SK-N-DZ (cell line): ENCODE measurements around the gene TMEM11.

Experiments
- DNase-seq: peaks from one replicate; pipeline ENCODE4 v3.0.0-alpha.2; 2015; ENCODE audit warnings: low spot score
- small RNA-seq, 2 experiments: library from RNA; depleted of rRNA; stranded (forward); fragments of <200 nt; gene quantifications; one replicate each; pipeline ENCODE3, GENCODE V24; 2014

Gene TMEM11

DNA sequence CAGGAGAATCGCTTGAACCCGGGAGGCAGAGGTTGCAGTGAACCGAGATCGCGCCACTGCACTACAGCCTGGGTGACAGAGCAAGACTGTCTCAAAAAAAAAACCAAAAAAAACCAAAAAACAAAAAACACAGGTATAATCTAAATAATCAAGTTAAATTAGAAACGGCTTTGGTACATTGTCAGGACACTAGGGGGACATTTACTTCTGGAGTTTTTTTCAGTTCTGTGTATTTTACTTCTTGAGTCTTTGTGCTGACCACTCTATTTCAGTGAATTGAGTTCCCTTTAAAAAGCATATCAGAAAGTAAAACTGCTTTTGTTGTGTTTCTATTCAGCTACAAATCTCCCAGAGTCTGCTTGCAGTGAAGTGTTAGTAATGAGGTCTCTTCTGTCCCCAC lies 50.9 kb downstream of the TMEM11 start:
- DNase-seq = no peak

DNA sequence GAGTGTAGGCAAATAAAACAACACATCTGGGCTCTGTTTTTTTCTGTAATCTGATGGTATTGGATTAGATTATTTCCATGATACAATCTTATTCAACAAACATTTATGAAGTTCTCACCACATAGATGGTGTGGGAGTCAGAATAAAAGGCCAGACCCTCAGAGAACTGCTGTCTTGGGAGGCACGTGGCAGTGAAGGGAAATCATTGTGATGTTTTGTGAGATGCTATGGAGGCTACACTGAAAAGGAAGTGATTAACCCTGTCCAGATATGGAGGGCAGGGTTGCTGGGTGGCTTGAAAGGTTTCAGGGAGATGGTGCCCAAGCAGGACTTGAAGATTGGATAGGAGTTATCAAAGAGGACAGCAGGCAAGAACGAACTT lies 51.6 kb downstream of the TMEM11 start:
- DNase-seq = no peak

DNA sequence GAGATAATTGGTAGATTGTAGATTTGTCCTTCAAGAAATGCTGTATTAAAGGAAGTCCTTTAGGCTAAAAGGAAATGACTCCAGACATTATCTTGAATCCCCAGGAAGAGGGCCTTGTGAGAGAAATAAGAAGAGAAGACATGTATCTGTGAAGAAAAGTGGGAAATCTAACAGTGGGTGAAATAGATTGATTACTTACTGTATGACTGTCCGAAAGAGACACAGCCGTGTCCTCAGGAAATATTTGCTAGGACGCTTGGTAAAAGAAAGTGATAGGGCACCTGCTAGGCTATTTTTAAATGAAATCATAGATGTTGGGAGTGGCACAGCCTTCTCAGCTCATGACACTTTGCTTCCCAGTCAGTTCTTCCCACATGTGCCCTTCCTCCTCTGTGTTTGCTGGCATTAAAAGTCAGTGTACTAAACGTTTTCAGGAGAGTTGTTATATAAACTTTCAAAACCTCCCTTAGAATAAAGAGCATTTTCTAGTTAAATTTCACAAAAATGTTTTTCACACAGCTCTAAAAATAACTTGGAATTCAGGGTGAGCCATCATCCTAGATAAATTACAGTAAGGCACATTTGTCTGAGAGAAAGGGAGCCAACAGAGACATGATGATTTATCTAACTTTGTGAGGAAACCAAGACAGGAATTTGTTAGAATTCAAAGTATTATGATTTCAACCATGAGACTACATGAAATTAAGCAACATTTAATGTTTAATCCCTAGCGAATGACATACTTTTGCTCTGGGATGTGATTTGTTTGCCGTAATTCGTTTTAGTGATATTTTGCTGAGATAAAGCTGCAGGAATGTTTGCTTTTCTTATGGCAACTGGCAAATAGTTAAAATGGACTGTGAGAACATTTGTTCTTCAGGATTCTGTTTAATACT lies 52.2 kb downstream of the TMEM11 start:
- DNase-seq = no peak

DNA sequence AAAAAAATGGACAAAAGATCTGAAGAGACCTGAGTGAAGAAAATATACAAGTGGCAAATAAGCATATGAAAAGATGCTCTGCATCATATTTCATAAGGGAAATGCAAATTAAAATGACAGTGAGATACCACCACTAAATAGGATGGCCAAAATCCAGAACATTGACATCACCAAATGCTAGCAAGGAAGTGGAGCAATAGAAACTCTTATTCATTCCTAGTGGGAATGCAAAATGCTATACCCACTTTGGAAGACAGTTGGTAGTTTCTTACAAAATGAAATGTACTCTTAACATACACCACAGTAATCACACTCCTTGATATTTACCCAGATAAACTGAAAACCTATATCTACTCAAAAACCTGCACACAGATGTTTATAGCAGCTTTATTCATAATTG lies 53.6 kb downstream of the TMEM11 start:
- no peak for DNase-seq

DNA sequence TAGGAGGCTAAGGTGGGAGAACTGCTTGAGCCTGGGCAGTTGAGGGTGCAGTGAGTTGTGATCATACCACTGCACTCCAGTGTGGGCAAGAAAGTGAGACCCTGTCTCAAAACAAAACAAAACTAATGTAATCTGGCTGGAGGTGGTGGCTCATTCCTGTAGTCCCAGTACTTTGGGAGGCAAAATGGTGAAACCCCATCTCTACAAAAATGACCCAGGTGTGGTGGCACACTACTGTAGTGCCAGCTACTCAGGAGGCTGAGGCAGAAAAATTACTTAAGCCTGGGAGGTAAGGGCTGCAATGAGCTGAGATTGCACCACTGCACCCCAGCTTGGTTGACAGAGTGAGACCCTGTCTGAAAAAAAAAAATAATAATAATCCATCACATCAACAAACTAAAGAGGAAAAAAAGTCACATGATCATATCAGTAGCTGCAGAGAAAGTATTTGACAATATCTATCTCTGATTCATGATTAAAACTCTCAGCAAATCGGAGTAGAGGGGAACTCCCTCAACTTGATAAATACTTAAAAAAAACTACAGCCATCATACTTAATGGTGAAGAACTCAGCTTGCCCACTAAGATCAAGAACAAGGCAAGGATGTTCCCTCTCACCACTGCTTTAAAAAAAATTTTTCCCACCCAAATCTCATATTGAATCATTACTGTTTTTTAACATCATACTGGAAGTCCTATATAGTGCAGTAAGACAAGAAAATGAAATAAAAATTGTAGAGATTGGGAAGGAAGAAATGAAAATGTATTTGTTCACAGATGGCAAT lies 56.2 kb downstream of the TMEM11 start:
- DNase-seq = no peak

DNA sequence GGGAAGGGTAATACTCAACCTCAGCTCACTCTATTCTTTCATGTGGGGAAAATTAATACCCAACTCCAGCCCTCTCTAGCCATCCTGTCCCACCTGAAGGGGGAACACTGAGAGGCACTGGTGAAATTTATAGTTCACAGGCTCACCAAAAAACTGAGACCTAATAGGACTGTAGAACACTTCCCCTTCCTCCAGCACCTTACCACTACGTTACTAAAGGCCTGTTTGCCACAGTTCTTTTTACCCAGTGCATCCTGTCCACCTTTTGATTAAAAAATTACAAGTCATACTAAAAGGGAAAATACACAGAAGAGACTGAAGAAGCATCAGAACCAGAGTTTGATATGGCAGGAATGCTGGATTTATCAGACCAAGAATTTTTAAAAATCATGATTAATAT lies 61.2 kb downstream of the TMEM11 start:
- DNase-seq = no peak

DNA sequence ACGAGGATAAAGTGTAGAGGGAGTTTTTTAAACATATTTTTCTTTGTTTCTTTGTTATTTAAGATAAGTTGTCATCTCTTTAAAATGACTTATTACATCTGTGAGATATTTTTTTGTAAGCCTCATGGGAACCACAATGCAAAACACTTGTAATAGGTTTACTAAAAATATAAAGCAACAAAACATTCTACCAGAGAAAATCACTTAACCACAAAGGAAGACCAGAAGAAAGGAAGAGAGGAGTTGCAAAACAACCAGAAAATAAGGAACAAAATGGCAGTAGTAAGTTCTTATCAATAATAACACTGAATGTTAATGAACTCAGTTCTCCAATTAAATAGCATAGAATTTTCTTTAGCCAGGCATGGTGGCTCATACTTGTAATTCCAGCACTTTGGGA lies 64.3 kb downstream of the TMEM11 start:
- DNase-seq = no peak

Small RNAs within 50 kb of the gene (small RNA-seq; reads per million reads assigned to genes)
- 0 reads per million in 2 experiments for gene RN7SL426P
